RPMI7951 (cell line): ENCODE measurements around the gene SH3BGRL. TPM values are rescaled to one million over a fixed set of nuclear protein-coding genes. Genes with fewer than 3 reads are reported as not detected.

ENCODE experiments used
- total RNA-seq: library from RNA; depleted of rRNA; stranded (reverse); fragments of >200 nt; shearing (Covaris generic); gene quantifications from 2 replicates; pipeline ENCODE4 v1.2.3, GENCODE V29; 2014; rRNA removed

SH3BGRL gene
- total RNA-seq, 1 experiment from 2014 or later = 122 TPM

Other genes with a start within 250 kb of the SH3BGRL start
- gene HMGN5, start 189 bp upstream of the SH3BGRL start, total RNA-seq = 1.2 and 3.4 TPM in 2 replicates